ENCODE measurements around the gene FATE1.

The FATE1 gene

GRCh38 chrX:151743651-151744470 lies 28.0 kb downstream of the FATE1 start:
- Mint-ChIP-seq H3K27ac (no peak overlapping the region), H3K4me1 (no peaks in the 10 kb centered on the region), H3K36me3 (no peaks in the 10 kb centered on the region), H3K27me3 (no peaks in the 10 kb centered on the region), H3K9me3 (no peaks in the 10 kb centered on the region), H3K4me3 (no peak overlapping the region)
- CTCF ChIA-PET: no interaction called here
- DNase-seq: no peak

- H3K27ac Mint-ChIP-seq: no peak overlapping the region
Observed at GRCh38 chrX:151745651-151746050, 29.8 kb downstream of the FATE1 start.

GRCh38 chrX:151746502-151746901 lies 30.7 kb downstream of the FATE1 start:
- no peak overlapping the region for H3K4me3 Mint-ChIP-seq
- H3K27me3 Mint-ChIP-seq: no peaks in the 10 kb centered on the region
- H3K36me3 Mint-ChIP-seq: no peaks in the 10 kb centered on the region
- no peaks in the 10 kb centered on the region for H3K9me3 Mint-ChIP-seq
- no peak overlapping the region for H3K27ac Mint-ChIP-seq
- DNase-seq: no peak
- H3K4me1 Mint-ChIP-seq: no peaks in the 10 kb centered on the region
- CTCF ChIA-PET: no interaction called here

More at GRCh38 chrX:151745651-151746050, 29.8 kb downstream of the FATE1 start:
- H3K4me3 Mint-ChIP-seq: no peak overlapping the region
- CTCF ChIA-PET: no interaction called here
- H3K4me1 Mint-ChIP-seq: no peaks in the 10 kb centered on the region
- no peaks in the 10 kb centered on the region for H3K9me3 Mint-ChIP-seq
- no peaks in the 10 kb centered on the region for H3K36me3 Mint-ChIP-seq
- no peak for DNase-seq
- no peaks in the 10 kb centered on the region for H3K27me3 Mint-ChIP-seq

GRCh38 chrX:151750511-151750910 lies 34.7 kb downstream of the FATE1 start:
- H3K9me3 Mint-ChIP-seq: no peaks in the 10 kb centered on the region
- H3K4me3 Mint-ChIP-seq: no peak overlapping the region
- CTCF ChIA-PET: interaction anchor here (0.6 to 0.8 kb wide), 2 partner anchors 14 to 44 kb away, joined by 3 to 4 read pairs; no protein-coding TSS in a partner anchor
- H3K27ac Mint-ChIP-seq: no peak overlapping the region
- no peaks in the 10 kb centered on the region for H3K36me3 Mint-ChIP-seq
- DNase-seq: no peak
- no peaks in the 10 kb centered on the region for H3K4me1 Mint-ChIP-seq
- H3K27me3 Mint-ChIP-seq: peaks cover 7% of the 10 kb centered on the region

- DNase-seq: no peak
- Mint-ChIP-seq H3K27ac (no peak overlapping the region), H3K27me3 (peaks cover 13% of the 10 kb centered on the region), H3K4me1 (no peaks in the 10 kb centered on the region), H3K4me3 (no peak overlapping the region), H3K36me3 (no peaks in the 10 kb centered on the region), H3K9me3 (no peaks in the 10 kb centered on the region)
- CTCF ChIA-PET: interaction anchor here (0.7 to 1.6 kb wide), 4 partner anchors 878 to 1064 kb away, joined by 3 to 9 read pairs (median 3); no protein-coding TSS in a partner anchor
Observed at GRCh38 chrX:151752847-151753246, 37.0 kb downstream of the FATE1 start.

- no peak overlapping the region for H3K4me3 Mint-ChIP-seq
- CTCF ChIA-PET: interaction anchor here (0.7 to 1.1 kb wide), 3 partner anchors 878 to 1064 kb away, joined by 3 read pairs; no protein-coding TSS in a partner anchor
- no peaks in the 10 kb centered on the region for H3K9me3 Mint-ChIP-seq
- H3K4me1 Mint-ChIP-seq: no peaks in the 10 kb centered on the region
- H3K36me3 Mint-ChIP-seq: no peaks in the 10 kb centered on the region
- H3K27me3 Mint-ChIP-seq: peaks cover 13% of the 10 kb centered on the region
- H3K27ac Mint-ChIP-seq: no peak overlapping the region
- DNase-seq: no peak
Observed at GRCh38 chrX:151753313-151754046, 37.6 kb downstream of the FATE1 start.

- H3K36me3 Mint-ChIP-seq: no peaks in the 10 kb centered on the region
- H3K4me3 Mint-ChIP-seq: no peak overlapping the region
- H3K9me3 Mint-ChIP-seq: no peaks in the 10 kb centered on the region
- H3K27me3 Mint-ChIP-seq: peaks cover 13% of the 10 kb centered on the region
- no peaks in the 10 kb centered on the region for H3K4me1 Mint-ChIP-seq
- no peak overlapping the region for H3K27ac Mint-ChIP-seq
- no peak for DNase-seq
- CTCF ChIA-PET: interaction anchor here (1.1 kb wide), 1 partner anchor 1063 kb away, joined by 3 read pairs; no protein-coding TSS in a partner anchor
Observed at GRCh38 chrX:151754047-151754429, 38.2 kb downstream of the FATE1 start.

- H3K36me3 Mint-ChIP-seq: no peaks in the 10 kb centered on the region
- H3K27me3 Mint-ChIP-seq: peaks cover 13% of the 10 kb centered on the region
- H3K27ac Mint-ChIP-seq: no peak overlapping the region
- H3K9me3 Mint-ChIP-seq: no peaks in the 10 kb centered on the region
- DNase-seq: no peak
- no peaks in the 10 kb centered on the region for H3K4me1 Mint-ChIP-seq
- CTCF ChIA-PET: no interaction called here
- no peak overlapping the region for H3K4me3 Mint-ChIP-seq
Observed at GRCh38 chrX:151754641-151755215, 38.9 kb downstream of the FATE1 start.

- Mint-ChIP-seq H3K4me1 (no peaks in the 10 kb centered on the region), H3K36me3 (no peaks in the 10 kb centered on the region), H3K27me3 (peaks cover 9% of the 10 kb centered on the region), H3K27ac (no peak overlapping the region), H3K4me3 (no peak overlapping the region), H3K9me3 (no peaks in the 10 kb centered on the region)
- CTCF ChIA-PET: no interaction called here
- DNase-seq: no peak
Observed at GRCh38 chrX:151759041-151759708, 43.3 kb downstream of the FATE1 start.

- Mint-ChIP-seq H3K27me3 (no peaks in the 10 kb centered on the region), H3K9me3 (no peaks in the 10 kb centered on the region), H3K4me1 (no peaks in the 10 kb centered on the region), H3K36me3 (no peaks in the 10 kb centered on the region), H3K27ac (no peak overlapping the region), H3K4me3 (no peak overlapping the region)
- no peak for DNase-seq
- CTCF ChIA-PET: no interaction called here
Observed at GRCh38 chrX:151762802-151763201, 47.0 kb downstream of the FATE1 start.

- H3K27me3 Mint-ChIP-seq: no peaks in the 10 kb centered on the region
- no peak for DNase-seq
- H3K4me3 Mint-ChIP-seq: no peak overlapping the region
- CTCF ChIA-PET: no interaction called here
- H3K27ac Mint-ChIP-seq: no peak overlapping the region
- H3K36me3 Mint-ChIP-seq: no peaks in the 10 kb centered on the region
- no peaks in the 10 kb centered on the region for H3K9me3 Mint-ChIP-seq
- H3K4me1 Mint-ChIP-seq: no peaks in the 10 kb centered on the region
Observed at GRCh38 chrX:151763711-151764110, 47.9 kb downstream of the FATE1 start.

- Mint-ChIP-seq H3K27ac (no peak overlapping the region), H3K4me3 (no peak overlapping the region), H3K9me3 (no peaks in the 10 kb centered on the region), H3K4me1 (no peaks in the 10 kb centered on the region), H3K36me3 (no peaks in the 10 kb centered on the region), H3K27me3 (no peaks in the 10 kb centered on the region)
- DNase-seq: no peak
- CTCF ChIA-PET: no interaction called here
Observed at GRCh38 chrX:151765026-151765425, 49.2 kb downstream of the FATE1 start.

- H3K4me3 Mint-ChIP-seq: no peak overlapping the region
- H3K36me3 Mint-ChIP-seq: no peaks in the 10 kb centered on the region
- no peaks in the 10 kb centered on the region for H3K27me3 Mint-ChIP-seq
- DNase-seq: no peak
- H3K9me3 Mint-ChIP-seq: no peaks in the 10 kb centered on the region
- CTCF ChIA-PET: no interaction called here
- H3K27ac Mint-ChIP-seq: no peak overlapping the region
- no peaks in the 10 kb centered on the region for H3K4me1 Mint-ChIP-seq
Observed at GRCh38 chrX:151771726-151772125, 55.9 kb downstream of the FATE1 start.
